Ramos (cell line): ENCODE data around the gene WNT10A.
"Not testable (repeated sequence)": the region's sequence is repeated elsewhere in the genome, so short reads cannot be mapped to it uniquely, and the experiment has no call there.

ENCODE experiments used
- in situ Hi-C: fragments of 300-500 bp; cut with MboI; formaldehyde crosslinking; loops from one replicate; pipeline ENCODE4 v1.14.3; 2022; ENCODE audit warnings: low sequenced_read_pairs; ENCODE audit not compliant: unreplicated experiment

Gene WNT10A

DNA sequence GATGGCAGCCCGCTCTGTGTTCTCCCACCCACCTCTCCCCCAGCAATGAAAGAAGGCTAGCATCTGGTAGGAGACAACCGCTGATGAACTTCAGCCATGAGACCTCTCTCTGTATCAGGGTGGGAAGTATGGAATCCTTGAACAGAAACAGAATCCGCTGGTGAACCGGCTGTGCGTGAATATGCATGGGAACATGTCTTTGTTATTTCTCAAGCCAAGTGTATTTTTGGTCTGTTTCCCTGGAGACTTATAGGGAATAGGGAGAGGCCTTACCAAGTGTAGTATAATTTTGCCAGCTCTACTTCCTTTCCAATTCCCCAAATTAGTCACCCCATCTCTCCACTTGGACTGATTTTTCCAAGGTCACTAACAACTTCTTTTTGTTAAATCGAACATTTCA, 30.1 kb downstream of the WNT10A start:
- in situ Hi-C loops = no loop called here

DNA sequence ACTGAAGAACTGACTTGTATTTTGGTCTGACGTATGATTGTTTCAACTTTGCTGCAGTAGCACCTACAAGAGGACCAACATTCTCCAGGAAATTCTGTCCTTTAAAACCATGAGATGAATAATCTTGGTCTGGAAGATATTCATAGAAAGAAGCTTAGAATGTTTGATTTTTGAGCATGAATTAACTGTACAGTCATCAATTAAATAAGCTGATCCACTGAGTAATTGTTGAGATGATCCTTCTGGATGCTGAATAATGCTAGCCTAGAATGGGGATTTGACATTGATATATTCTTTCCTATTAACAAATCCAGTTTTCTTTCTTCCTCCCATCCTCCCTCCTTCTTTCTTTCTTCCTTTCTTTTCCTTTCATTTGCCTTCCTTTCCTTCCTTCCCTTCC, 39.9 kb downstream of the WNT10A start:
- in situ Hi-C loops = no loop called here

DNA sequence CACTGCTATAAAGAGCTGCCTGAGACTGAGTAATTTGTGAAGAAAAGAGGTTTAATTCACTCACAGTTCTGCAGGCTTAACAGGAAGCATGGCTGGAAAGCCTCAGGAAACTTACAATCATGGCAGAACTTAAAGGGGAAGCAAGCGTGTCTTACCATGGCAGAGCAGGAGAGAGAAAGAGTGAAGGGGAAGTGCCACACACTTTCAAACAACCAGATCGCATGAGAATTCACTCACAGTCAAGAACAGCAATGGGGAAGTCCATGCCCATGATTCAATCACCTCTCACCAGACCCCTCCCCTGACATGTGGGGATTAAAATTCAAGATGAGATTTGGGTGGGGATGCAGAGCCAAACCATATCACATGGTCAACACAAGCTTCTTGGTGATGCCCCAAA, 44.1 kb downstream of the WNT10A start:
- in situ Hi-C loops = no loop called here

DNA sequence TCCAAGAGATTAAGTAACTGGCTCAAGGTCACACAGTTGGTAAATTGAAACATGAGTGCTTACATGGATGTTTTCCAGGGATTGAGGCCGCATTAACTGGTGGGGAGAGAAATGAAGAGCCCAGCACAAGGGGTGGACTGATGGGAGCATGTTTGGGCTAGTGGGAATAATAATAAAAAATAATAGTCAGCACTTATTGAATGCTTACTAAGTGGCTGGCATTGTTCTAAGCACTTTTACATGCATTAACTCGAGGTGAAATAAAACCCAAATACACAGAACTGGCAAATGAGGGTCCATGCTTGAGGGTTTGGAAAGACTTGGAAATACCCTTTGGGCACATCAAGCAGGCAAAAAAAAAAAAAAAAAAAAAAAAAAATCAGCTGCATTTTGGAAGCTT, 44.8 kb downstream of the WNT10A start:
- in situ Hi-C loops = no loop called here

DNA sequence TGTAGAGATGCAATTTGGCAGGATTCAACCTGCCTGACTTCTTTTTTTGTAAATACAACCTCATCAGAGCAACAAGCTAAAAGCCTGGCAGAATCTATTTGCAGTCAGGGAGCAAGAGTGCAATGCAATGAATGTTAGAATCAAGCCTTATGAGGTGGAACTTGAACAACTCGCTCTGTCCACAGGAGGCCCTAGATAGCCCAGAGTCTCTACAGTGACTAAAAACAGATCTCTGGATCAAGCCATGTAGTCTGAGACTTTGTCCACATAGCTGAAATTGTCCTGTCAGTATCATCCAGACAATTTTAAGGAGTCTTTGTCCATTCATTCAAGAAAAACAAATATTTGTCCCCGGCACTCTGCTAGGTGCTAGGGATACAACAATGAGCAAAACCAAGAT, 46.8 kb downstream of the WNT10A start:
- in situ Hi-C loops = no loop called here

DNA sequence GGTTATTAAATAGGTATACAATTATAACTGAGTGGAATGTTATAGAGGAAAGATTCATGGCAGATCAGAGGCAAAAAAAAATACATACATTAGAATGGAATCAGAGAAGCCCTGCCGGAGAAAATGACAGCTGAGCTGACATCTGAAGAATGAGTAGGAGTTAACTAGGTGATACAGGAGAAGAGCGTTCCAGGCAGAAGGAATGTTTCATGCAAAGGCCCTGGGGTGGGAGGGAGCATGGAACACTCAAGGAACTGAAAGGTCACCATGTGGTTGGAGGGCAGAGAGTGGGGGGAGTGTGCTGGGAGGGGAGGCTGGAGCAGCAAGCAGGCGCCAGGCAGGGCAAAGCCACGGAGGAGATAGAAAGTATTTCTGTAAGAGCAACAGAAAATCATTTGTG, 47.2 kb downstream of the WNT10A start:
- in situ Hi-C loops = no loop called here

DNA sequence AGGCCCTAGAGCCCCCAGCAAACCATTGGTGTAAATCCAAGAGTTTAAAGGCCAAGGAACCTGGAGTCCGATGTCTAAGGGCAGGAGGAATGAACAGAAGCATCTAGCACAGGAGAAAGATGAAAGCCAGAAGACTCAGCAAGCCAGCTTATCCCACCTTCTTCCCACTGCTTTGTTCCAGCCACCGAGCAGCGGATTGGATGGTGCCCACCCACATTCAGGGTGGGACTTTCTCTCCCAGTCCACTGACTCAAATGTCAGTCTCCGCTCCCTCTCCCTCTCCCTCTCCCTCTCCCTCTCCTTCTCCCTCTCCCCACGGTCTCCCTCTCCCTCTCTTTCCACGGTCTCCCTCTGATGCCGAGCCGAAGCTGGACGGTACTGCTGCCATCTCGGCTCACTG, 49.8 kb downstream of the WNT10A start:
- in situ Hi-C loops = not testable (repeated sequence)

DNA sequence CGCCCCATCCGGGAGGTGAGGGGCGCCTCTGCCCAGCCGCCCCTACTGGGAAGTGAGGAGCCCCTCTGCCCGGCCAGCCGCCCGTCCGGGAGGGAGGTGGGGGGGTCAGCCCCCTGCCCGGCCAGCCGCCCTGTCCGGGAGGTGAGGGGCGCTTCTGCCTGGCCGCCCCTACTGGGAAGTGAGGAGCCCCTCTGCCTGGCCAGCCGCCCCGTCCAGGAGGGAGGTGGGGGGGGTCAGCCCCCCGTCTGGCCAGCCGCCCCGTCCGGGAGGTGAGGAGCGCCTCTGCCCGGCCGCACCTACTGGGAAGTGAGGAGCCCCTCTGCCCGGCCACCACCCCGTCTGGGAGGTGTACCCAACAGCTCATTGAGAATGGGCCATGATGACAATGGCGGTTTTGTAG, 51.1 kb downstream of the WNT10A start:
- in situ Hi-C loops = not testable (repeated sequence)
